K562 (cell line): ENCODE data around the gene ITGB2. TPM values are rescaled to one million over a fixed set of nuclear protein-coding genes. Genes with fewer than 3 reads are reported as not detected.

Source experiments
- CEBPZ ChIP-seq: fragments of 150-350 bp; IDR thresholded peaks from 2 replicates; pipeline ENCODE4 v1.6.1; 2014; ENCODE audit warnings: low read depth, mild to moderate bottlenecking, low read length, borderline replicate concordance
- E2F1 ChIP-seq: sonication (generic); formaldehyde crosslinking; IDR thresholded peaks from 2 replicates; pipeline ENCODE4 v1.8.1; 2023; ENCODE audit warnings: mild to moderate bottlenecking, missing genetic modification reagents, moderate library complexity
- FIP1L1 ChIP-seq: fragments of 200-400 bp; formaldehyde crosslinking; IDR thresholded peaks from 2 replicates; pipeline ENCODE4 v1.6.1; 2018; ENCODE audit warnings: mild to moderate bottlenecking, low read depth, low read length; ENCODE audit not compliant: poor library complexity, severe bottlenecking
- HNRNPL ChIP-seq: fragments of 200-400 bp; formaldehyde crosslinking; IDR thresholded peaks from 2 replicates; pipeline ENCODE4 v1.6.1; 2017; ENCODE audit warnings: low read depth, mild to moderate bottlenecking, low read length
- IRF9 ChIP-seq: fragments of 450-650 bp; IDR thresholded peaks from 2 replicates; pipeline ENCODE4 v1.6.1; 2016; ENCODE audit warnings: missing biosample characterization, missing genetic modification characterization
- NR2C1 ChIP-seq, 2 experiments: fragments of 450-650 bp; IDR thresholded peaks; 2 replicates each; pipeline ENCODE4 v1.6.1; 2017; ENCODE audit warnings: mild to moderate bottlenecking in 2 of 2, antibody characterized with exemption in 1 of 2, inconsistent platforms in 1 of 2, missing compliant biosample characterization in 1 of 2, missing genetic modification characterization in 1 of 2
- NR4A1 ChIP-seq, 2 experiments: fragments of 250-450 bp in 1 of 2; fragments of 450-650 bp in 1 of 2; sonication (Bioruptor Pico) in 1 of 2; IDR thresholded peaks; 2 replicates each; pipeline versions ENCODE4 v1.4.0 to v1.6.1; 2016 to 2020; ENCODE audit warnings: mild to moderate bottlenecking in 2 of 2, missing compliant biosample characterization in 1 of 2, missing genetic modification characterization in 1 of 2, moderate library complexity in 1 of 2
- NRF1 ChIP-seq, 2 experiments: fragments of 450-650 bp; IDR thresholded peaks in 1 of 2; conservative IDR thresholded peaks in 1 of 2; 2 replicates each; pipeline ENCODE4 v1.6.1; 2014; ENCODE audit warnings: mild to moderate bottlenecking in 2 of 2
- SREBF1 ChIP-seq: fragments of 150-350 bp; IDR thresholded peaks from 2 replicates; pipeline ENCODE4 v1.6.1; 2014; ENCODE audit warnings: antibody characterized with exemption, low read depth, low read length, borderline replicate concordance
- THRB ChIP-seq: fragments of 450-650 bp; formaldehyde crosslinking; conservative IDR thresholded peaks from 2 replicates; pipeline ENCODE4 v1.4.0; 2022; ENCODE audit warnings: mild to moderate bottlenecking, missing genetic modification characterization
- ZNF512 ChIP-seq: IDR thresholded peaks from 2 replicates; pipeline ENCODE4 v1.6.1; 2016; ENCODE audit warnings: missing genetic modification characterization, missing compliant biosample characterization
- polyA plus RNA-seq, 8 experiments: library from polyadenylated mRNA; depleted of rRNA in 4 of 8; stranded (reverse) in 5 of 8; unstranded in 3 of 8; fragments of >200 nt; fragmentation: Nextera tagmentation in 2 of 8; fragmentation: Illumina TruSeq in 1 of 8; extraction: Ambion mirVana in 2 of 8; extraction: Trizol in 1 of 8; gene quantifications; 2 replicates each; pipeline versions ENCODE4 v1.2.1 to v1.2.3, GENCODE V29; 2011 to 2014; ENCODE audit warnings: inconsistent platforms in 1 of 8, missing spikeins in 1 of 8
- total RNA-seq, 7 experiments: library from RNA; depleted of rRNA in 6 of 7; stranded (reverse); fragments of >200 nt in 6 of 7; fragmentation: Illumina TruSeq in 2 of 7; extraction: Trizol in 2 of 7; gene quantifications; 2 replicates each; pipeline versions ENCODE4 v1.2.1 to v1.2.3, GENCODE V29; 2011 to 2021; ENCODE audit warnings: low replicate concordance in 1 of 7

ITGB2 gene
- total and polyA plus RNA-seq, 9 of the 15 experiments (the other 6 are each of a cell fraction or from before 2014, with no cell fraction given), result 0.07 to 1.3 (median 0.51) TPM; not detected in 2

GRCh38 chr21:44853601-44854390 is 66.9 kb downstream of the ITGB2 start (continued):
- TF ChIP-seq THRB (CRISPR knock-in tag) (no peak), E2F1 (CRISPR knock-in tag) (0 out of 2 replicates have a peak, but pooled peaks have one; percentile 19), NRF1 (conservative IDR thresholded peaks at IDR 0.05 in 1 of 2, IDR thresholded peaks at IDR 0.05 in 1 of 2) (no peak), ZNF512 (no peak), CEBPZ (no peak), HNRNPL (0 out of 2 replicates have a peak, but pooled peaks have one; percentile 25), IRF9 (no peak), SREBF1 (no peak), NR2C1 (IDR thresholded peaks at IDR 0.05) (no peak), NR2C1 (tag; IDR thresholded peaks at IDR 0.05) (peak; percentile 32; the same call in 1 of the 2 replicates), NR4A1 (CRISPR knock-in tag; IDR thresholded peaks at IDR 0.05) (0 out of 2 replicates have a peak, but pooled peaks have one; percentile 13), NR4A1 (tag; IDR thresholded peaks at IDR 0.05) (no peak), FIP1L1 (peak; percentile 14)
